Gastroesophageal sphincter (tissue), 4 donors: ENCODE data around the gene ZC3H10. TPM values are rescaled to one million over a fixed set of nuclear protein-coding genes. Genes with fewer than 3 reads are reported as not detected.

ENCODE experiments used
- ATAC-seq: fragments of 150-250 bp; one replicate; pipeline ENCODE4 v1.9.1; 2016; ENCODE audit warnings: mild to moderate bottlenecking, moderate library complexity
- H3K27ac ChIP-seq, 4 donors: fragments of 200-600 bp; sonication (generic) in 3 of 4; 1 replicate in 3 of 4; 2 replicates in 1 of 4; pipeline ENCODE4 v1.5.1; 2016 to 2019
- H3K27me3 ChIP-seq: fragments of 200-600 bp; sonication (generic); one replicate; pipeline ENCODE4 v1.5.1; 2019
- H3K36me3 ChIP-seq, 2 donors: fragments of 200-600 bp; sonication (generic); one replicate each; pipeline ENCODE4 v1.5.1; 2019; ENCODE audit warnings: control low read depth in 1 of 2
- H3K4me1 ChIP-seq, 3 donors: fragments of 200-600 bp; sonication (generic); 1 replicate in 2 of 3; 2 replicates in 1 of 3; pipeline ENCODE4 v1.5.1; 2016 to 2019; ENCODE audit warnings: control low read depth in 2 of 3
- H3K4me3 ChIP-seq, 2 donors: fragments of 200-600 bp; sonication (generic); one replicate each; pipeline ENCODE4 v1.5.1; 2019; ENCODE audit warnings: mild to moderate bottlenecking in 1 of 2, moderate library complexity in 1 of 2
- H3K9me3 ChIP-seq, 3 donors: fragments of 200-600 bp; sonication (generic); one replicate each; pipeline ENCODE4 v1.5.1; 2017 to 2019; ENCODE audit warnings: control low read depth in 2 of 3
- EP300 ChIP-seq: sonication (generic); formaldehyde crosslinking; IDR thresholded peaks from one replicate; pipeline ENCODE4 v1.6.1; 2017; ENCODE audit warnings: antibody characterized with exemption, mild to moderate bottlenecking
- POLR2A ChIP-seq, 2 donors: fragments of 450-650 bp; IDR thresholded peaks; one replicate each; pipeline ENCODE4 v1.6.1; 2017; ENCODE audit warnings: antibody characterized with exemption in 2 of 2, mild to moderate bottlenecking in 2 of 2, moderate library complexity in 1 of 2
- POLR2AphosphoS5 ChIP-seq: sonication (generic); formaldehyde crosslinking; IDR thresholded peaks from one replicate; pipeline ENCODE4 v1.6.1; 2017; ENCODE audit warnings: antibody characterized with exemption
- WGBS, 2 donors: methylation state at CpG; one replicate each; pipeline ENCODE4 v1.1.5; 2018; ENCODE audit warnings: low coverage in 1 of 2; 5-methylcytosine and 5-hydroxymethylcytosine counted together
- total RNA-seq, 4 donors: library from RNA; depleted of rRNA; stranded (reverse); fragments of >200 nt; gene quantifications; one replicate each; pipeline ENCODE4 v1.1.0, GENCODE V29; 2016
- TF ChIP-seq, protein P1 (sequence below), 4 experiments: fragments of 200-600 bp in 2 of 4; fragments of 450-650 bp in 2 of 4; sonication (generic) in 1 of 4; IDR thresholded peaks; one replicate each; pipeline ENCODE4 v1.5.1; 2017 to 2019; ENCODE audit warnings: antibody characterized with exemption in 4 of 4, mild to moderate bottlenecking in 2 of 4, moderate library complexity in 2 of 4

The ZC3H10 gene
- total RNA-seq, 4 donors from 2014 or later: 5.0 to 7.4 (median 5.8) TPM

DNA sequence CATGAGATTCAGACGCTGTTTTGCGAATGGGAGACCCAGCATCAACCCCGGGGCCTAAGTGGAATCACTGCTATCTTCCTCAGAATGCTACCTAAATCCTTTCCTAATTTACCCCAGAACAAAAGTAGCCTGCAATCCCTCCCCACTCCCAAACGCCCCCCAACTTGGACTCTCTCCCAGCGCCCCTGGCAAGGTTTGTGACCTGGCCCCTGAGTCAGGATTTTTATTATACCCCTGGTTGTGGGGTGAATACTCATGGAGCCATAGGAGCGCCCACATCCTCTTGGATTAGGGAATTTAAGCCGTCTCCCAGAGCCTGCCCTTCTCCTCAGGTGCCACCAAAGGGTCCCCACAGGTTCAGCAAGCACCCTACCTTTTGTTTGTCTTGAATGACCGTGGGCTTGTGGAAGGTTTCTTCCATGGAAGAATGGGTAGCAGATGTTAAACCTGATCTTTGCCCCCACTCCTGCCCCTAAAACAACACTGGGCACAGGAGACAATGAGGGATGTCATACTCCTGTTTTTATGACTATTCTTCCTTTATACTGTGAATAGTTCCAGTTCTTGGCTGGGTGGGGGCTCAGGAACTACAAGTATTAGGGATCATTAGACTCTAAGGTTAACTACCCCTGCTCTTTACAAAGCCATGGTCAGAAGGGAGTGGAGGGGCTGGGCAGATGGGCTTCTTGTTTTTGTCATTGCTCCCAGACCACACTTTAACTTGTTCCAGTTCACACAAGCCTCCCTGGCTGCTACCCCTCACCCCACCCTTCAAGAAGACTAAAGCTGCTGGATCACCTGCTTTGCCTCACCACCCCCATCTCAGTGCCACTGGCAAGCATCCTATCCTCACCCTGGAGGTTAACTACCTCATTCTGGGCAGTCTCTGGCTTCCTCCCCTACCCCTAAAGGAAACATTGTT lies 35.0 kb downstream of the ZC3H10 start:
- ATAC-seq: no peak
- Histone ChIP-seq H3K27ac (peak overlapping the region in 3 of 4 donors; percentile 85 to 92 (median 91)), H3K4me1 (peaks cover 3 to 49% (median 13%) of the 10 kb centered on the region in 3 donors), H3K27me3 (no peaks in the 10 kb centered on the region), H3K4me3 (peak overlapping the region; percentile 60 to 85), H3K9me3 (no peaks in the 10 kb centered on the region), H3K36me3 (no peaks in the 10 kb centered on the region)
- TF ChIP-seq, protein P1, sequence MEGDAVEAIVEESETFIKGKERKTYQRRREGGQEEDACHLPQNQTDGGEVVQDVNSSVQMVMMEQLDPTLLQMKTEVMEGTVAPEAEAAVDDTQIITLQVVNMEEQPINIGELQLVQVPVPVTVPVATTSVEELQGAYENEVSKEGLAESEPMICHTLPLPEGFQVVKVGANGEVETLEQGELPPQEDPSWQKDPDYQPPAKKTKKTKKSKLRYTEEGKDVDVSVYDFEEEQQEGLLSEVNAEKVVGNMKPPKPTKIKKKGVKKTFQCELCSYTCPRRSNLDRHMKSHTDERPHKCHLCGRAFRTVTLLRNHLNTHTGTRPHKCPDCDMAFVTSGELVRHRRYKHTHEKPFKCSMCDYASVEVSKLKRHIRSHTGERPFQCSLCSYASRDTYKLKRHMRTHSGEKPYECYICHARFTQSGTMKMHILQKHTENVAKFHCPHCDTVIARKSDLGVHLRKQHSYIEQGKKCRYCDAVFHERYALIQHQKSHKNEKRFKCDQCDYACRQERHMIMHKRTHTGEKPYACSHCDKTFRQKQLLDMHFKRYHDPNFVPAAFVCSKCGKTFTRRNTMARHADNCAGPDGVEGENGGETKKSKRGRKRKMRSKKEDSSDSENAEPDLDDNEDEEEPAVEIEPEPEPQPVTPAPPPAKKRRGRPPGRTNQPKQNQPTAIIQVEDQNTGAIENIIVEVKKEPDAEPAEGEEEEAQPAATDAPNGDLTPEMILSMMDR (IDR thresholded peaks at IDR 0.05): no peak
- TF ChIP-seq POLR2A (IDR thresholded peaks at IDR 0.05) (no peak), EP300 (no peak), POLR2AphosphoS5 (no peak)
- 5 to 33% methylated on average over 1 to 4 of the region's 8 CpGs for WGBS, 2 donors

DNA sequence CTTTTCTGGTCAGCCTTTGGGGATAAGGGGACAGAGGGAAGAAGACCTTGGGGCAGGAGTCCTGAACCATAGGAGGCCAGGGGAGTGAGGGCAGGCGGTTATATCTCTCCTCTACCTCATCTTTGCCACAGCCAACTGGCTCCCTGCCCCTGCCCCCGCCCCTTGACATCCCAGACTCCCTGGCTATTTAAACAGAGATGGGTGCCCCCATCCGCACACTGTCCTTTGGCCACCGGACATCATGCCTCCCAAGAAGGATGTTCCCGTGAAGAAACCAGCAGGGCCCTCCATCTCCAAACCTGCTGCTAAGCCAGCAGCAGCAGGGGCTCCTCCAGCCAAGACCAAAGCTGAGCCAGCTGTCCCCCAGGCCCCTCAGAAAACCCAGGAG lies 35.6 kb downstream of the ZC3H10 start:
- H3K4me1 ChIP-seq: peaks cover 3 to 49% (median 13%) of the 10 kb centered on the region in 3 donors
- no peak for TF ChIP-seq POLR2AphosphoS5
- no peak for TF ChIP-seq EP300
- no peak for TF ChIP-seq POLR2A (IDR thresholded peaks at IDR 0.05)
- TF ChIP-seq, protein P1 (IDR thresholded peaks at IDR 0.05): no peak
- H3K9me3 ChIP-seq: no peaks in the 10 kb centered on the region
- ATAC-seq: no peak
- no peak overlapping the region for H3K27ac ChIP-seq
- no peaks in the 10 kb centered on the region for H3K36me3 ChIP-seq
- no peak overlapping the region for H3K4me3 ChIP-seq
- no peaks in the 10 kb centered on the region for H3K27me3 ChIP-seq
- no CpG with 5 or more reads among the region's 5 CpGs for WGBS, 2 donors

DNA sequence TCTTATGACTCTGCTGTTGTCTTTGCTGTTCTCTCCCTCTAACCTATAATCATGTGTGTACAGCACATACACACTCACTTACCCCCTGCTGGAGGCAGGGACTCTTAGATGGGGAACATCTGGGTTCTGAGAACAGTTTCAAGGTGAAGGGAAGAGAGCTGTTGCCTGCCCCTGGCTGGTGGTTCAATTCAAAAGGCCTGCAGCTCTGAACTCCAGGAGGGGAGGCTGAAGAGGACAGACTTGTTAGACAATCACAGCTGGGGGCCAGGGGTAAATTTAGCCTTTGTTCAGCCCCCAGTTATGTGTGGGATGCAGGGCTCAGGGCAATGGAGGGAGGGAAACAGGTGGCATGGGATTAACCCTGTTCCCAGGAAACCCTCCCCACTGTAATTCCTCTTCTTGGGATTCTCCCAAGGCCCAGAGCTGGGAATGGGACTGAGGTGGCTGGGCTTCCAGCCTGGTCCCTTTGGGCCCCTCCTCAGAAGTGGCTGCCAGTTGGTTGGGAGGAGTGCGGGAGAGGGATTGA lies 36.2 kb downstream of the ZC3H10 start:
- H3K4me1 ChIP-seq: peaks cover 3 to 50% (median 13%) of the 10 kb centered on the region in 3 donors
- 100% methylated on average over 1 of the region's 1 CpG for WGBS, 2 donors

DNA sequence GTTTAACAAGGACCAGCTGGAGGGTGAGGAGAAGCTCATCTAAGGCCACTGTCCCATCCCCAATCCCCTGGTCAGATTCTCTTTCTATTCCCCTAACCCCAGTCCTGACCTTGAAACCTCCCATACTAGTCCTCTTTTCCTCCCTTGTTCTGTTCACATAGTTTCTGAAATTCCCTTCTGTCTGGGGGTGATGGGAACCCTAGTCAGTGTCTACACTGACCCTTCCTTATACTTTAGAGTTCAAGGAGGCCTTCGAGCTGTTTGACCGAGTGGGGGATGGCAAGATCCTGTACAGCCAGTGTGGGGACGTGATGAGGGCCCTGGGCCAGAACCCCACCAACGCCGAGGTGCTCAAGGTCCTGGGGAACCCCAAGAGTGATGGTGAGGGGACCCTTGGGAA lies 36.8 kb downstream of the ZC3H10 start:
- Histone ChIP-seq H3K27ac (no peak overlapping the region), H3K27me3 (no peaks in the 10 kb centered on the region), H3K4me1 (peaks cover 3 to 55% (median 13%) of the 10 kb centered on the region in 3 donors), H3K9me3 (no peaks in the 10 kb centered on the region), H3K4me3 (no peak overlapping the region), H3K36me3 (peaks cover 0 to 4% of the 10 kb centered on the region in 2 donors)
- WGBS, 2 donors: no CpG with 5 or more reads among the region's 5 CpGs
- TF ChIP-seq, protein P1 (IDR thresholded peaks at IDR 0.05): no peak
- TF ChIP-seq POLR2AphosphoS5 (no peak), POLR2A (IDR thresholded peaks at IDR 0.05) (no peak), EP300 (no peak)
- ATAC-seq: no peak

More for the DNA sequence above, 36.2 kb downstream of the ZC3H10 start:
- no peak overlapping the region for H3K27ac ChIP-seq
- H3K36me3 ChIP-seq: no peaks in the 10 kb centered on the region
- TF ChIP-seq POLR2A (IDR thresholded peaks at IDR 0.05) (no peak), POLR2AphosphoS5 (no peak), EP300 (no peak)
- TF ChIP-seq, protein P1 (IDR thresholded peaks at IDR 0.05): no peak
- no peak for ATAC-seq
- H3K9me3 ChIP-seq: no peaks in the 10 kb centered on the region
- no peak overlapping the region for H3K4me3 ChIP-seq
- H3K27me3 ChIP-seq: no peaks in the 10 kb centered on the region
